Ovary (tissue), 3 donors: ENCODE measurements around the gene SRRM3.

Experiments used
- EP300 ChIP-seq: sonication (generic); formaldehyde crosslinking; IDR thresholded peaks from one replicate; pipeline ENCODE4 v1.6.1; 2017; ENCODE audit warnings: antibody characterized with exemption
- POLR2A ChIP-seq: fragments of 450-650 bp; IDR thresholded peaks from one replicate; pipeline ENCODE4 v1.6.1; 2017; ENCODE audit warnings: antibody characterized with exemption, mild to moderate bottlenecking, moderate library complexity
- TF ChIP-seq, protein P1 (sequence below), 3 donors: fragments of 450-650 bp in 2 of 3; fragments of 200-600 bp in 1 of 3; IDR thresholded peaks; one replicate each; pipeline versions ENCODE4 v1.5.1 to v1.8.0; 2016 to 2022; ENCODE audit warnings: antibody characterized with exemption in 3 of 3, mild to moderate bottlenecking in 1 of 3
- donor health status: DM: no; HTN: no; CAD: no.

DNA sequence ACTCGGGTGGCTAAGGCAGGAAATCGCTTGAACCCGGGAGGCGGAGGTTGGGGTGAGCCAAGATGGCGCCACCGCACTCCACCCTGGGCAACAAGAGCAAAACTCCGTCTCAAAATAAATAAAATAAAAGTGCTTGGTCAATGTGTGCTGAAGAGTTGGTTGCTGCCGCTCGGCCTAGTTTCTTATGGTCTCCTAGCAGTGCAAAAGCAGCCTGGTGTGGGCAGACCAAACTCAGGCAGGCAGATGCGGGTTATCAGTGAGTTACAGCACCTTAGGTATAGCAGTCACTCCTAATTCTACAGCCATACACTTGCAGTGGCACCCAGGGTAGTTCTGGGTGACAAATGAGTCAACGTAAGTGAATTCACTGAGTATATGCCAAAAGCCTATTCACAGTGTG, 123.4 kb downstream of the SRRM3 start:
- TF ChIP-seq, protein P1, sequence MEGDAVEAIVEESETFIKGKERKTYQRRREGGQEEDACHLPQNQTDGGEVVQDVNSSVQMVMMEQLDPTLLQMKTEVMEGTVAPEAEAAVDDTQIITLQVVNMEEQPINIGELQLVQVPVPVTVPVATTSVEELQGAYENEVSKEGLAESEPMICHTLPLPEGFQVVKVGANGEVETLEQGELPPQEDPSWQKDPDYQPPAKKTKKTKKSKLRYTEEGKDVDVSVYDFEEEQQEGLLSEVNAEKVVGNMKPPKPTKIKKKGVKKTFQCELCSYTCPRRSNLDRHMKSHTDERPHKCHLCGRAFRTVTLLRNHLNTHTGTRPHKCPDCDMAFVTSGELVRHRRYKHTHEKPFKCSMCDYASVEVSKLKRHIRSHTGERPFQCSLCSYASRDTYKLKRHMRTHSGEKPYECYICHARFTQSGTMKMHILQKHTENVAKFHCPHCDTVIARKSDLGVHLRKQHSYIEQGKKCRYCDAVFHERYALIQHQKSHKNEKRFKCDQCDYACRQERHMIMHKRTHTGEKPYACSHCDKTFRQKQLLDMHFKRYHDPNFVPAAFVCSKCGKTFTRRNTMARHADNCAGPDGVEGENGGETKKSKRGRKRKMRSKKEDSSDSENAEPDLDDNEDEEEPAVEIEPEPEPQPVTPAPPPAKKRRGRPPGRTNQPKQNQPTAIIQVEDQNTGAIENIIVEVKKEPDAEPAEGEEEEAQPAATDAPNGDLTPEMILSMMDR (IDR thresholded peaks at IDR 0.05) = no peak
- TF ChIP-seq POLR2A (no peak), EP300 (no peak)
